GM23338 (cell line): ENCODE data around the gene LILRB5. TPM values are rescaled to one million over a fixed set of nuclear protein-coding genes. Genes with fewer than 3 reads are reported as not detected.
A peak's percentile ranks its signal among the peaks of the same experiment; 100 is the strongest.
"Not testable (repeated sequence)": the region's sequence is repeated elsewhere in the genome, so short reads cannot be mapped to it uniquely, and the experiment has no call there.

Source experiments
- ATAC-seq: fragments of 200-7000 bp; cut with Tn5 transposase; 3 replicates; pipeline ENCODE4 v1.9.1; 2020
- DNase-seq: peaks from one replicate; pipeline ENCODE4 v3.0.0-alpha.2; 2015; ENCODE audit warnings: low spot score
- H2AFZ ChIP-seq: fragments of 200-600 bp; sonication (generic); 2 replicates; pipeline ENCODE4 v1.8.0; 2016; ENCODE audit warnings: antibody characterized with exemption, mild to moderate bottlenecking, moderate library complexity
- H3F3A ChIP-seq: fragments of 200-600 bp; sonication (generic); replicated peaks from 2 replicates; pipeline ENCODE4 v1.8.0; 2017; ENCODE audit warnings: antibody characterized with exemption, mixed run types, low read depth
- H3K27ac ChIP-seq: fragments of 200-600 bp; sonication (generic); 2 replicates; pipeline ENCODE4 v1.6.1; 2016; ENCODE audit warnings: low read depth
- H3K27me3 ChIP-seq: fragments of 200-600 bp; sonication (generic); 2 replicates; pipeline ENCODE4 v1.8.0; 2016; ENCODE audit warnings: mild to moderate bottlenecking, mixed run types, moderate library complexity; ENCODE audit not compliant: insufficient read depth
- H3K36me3 ChIP-seq: fragments of 200-600 bp; sonication (generic); 2 replicates; pipeline ENCODE4 v1.8.0; 2016; ENCODE audit warnings: mild to moderate bottlenecking; ENCODE audit not compliant: insufficient read depth
- H3K4me1 ChIP-seq: fragments of 200-600 bp; sonication (generic); 2 replicates; pipeline ENCODE4 v1.8.0; 2016; ENCODE audit warnings: mild to moderate bottlenecking, moderate library complexity; ENCODE audit not compliant: insufficient read depth
- H3K4me2 ChIP-seq: fragments of 200-600 bp; sonication (generic); 2 replicates; pipeline ENCODE4 v1.7.1; 2017; ENCODE audit warnings: mixed run types
- H3K4me3 ChIP-seq: fragments of 200-600 bp; sonication (generic); 2 replicates; pipeline ENCODE4 v1.6.1; 2016; ENCODE audit warnings: mixed run types
- H3K79me2 ChIP-seq: fragments of 200-600 bp; sonication (generic); replicated peaks from 2 replicates; pipeline ENCODE4 v1.8.0; 2017; ENCODE audit warnings: mild to moderate bottlenecking; ENCODE audit not compliant: insufficient read depth
- H3K9me2 ChIP-seq: fragments of 200-600 bp; sonication (generic); 2 replicates; pipeline ENCODE4 v1.8.0; 2017; ENCODE audit not compliant: insufficient read depth
- H4K20me1 ChIP-seq: fragments of 200-600 bp; sonication (generic); replicated peaks from 2 replicates; pipeline ENCODE4 v1.8.0; 2017; ENCODE audit warnings: mild to moderate bottlenecking; ENCODE audit not compliant: insufficient read depth
- H3K27ac Mint-ChIP-seq: 2 replicates; pipeline ENCODE4 v1.8.0; 2020; ENCODE audit warnings: inconsistent platforms, mild to moderate bottlenecking, moderate library complexity, mixed read lengths
- H3K27me3 Mint-ChIP-seq: 3 replicates; pipeline ENCODE4 v1.8.0; 2022; ENCODE audit warnings: low read depth, mild to moderate bottlenecking, moderate library complexity, mixed read lengths, inconsistent platforms; ENCODE audit not compliant: insufficient read depth, poor library complexity
- H3K36me3 Mint-ChIP-seq: 3 replicates; pipeline ENCODE4 v1.8.0; 2021; ENCODE audit warnings: low read depth, mild to moderate bottlenecking, inconsistent platforms, moderate library complexity, mixed read lengths
- H3K4me1 Mint-ChIP-seq: 3 replicates; pipeline ENCODE4 v1.8.0; 2020; ENCODE audit warnings: mild to moderate bottlenecking, inconsistent platforms, mixed read lengths
- H3K4me3 Mint-ChIP-seq: 3 replicates; pipeline ENCODE4 v1.8.0; 2021; ENCODE audit warnings: moderate library complexity, mild to moderate bottlenecking, inconsistent platforms, mixed read lengths
- H3K9me3 Mint-ChIP-seq: 3 replicates; pipeline ENCODE4 v1.8.0; 2020; ENCODE audit warnings: moderate library complexity, mild to moderate bottlenecking, inconsistent platforms, mixed read lengths
- CTCF ChIP-seq, 2 experiments: fragments of 200-600 bp in 1 of 2; sonication (generic) in 1 of 2; conservative IDR thresholded peaks; 2 replicates each; pipeline versions ENCODE4 v1.5.1 to v1.6.1; 2016 to 2017; ENCODE audit warnings: antibody characterized with exemption in 2 of 2, low read depth in 2 of 2, mild to moderate bottlenecking in 2 of 2, moderate library complexity in 1 of 2
- EZH2phosphoT487 ChIP-seq: fragments of 200-600 bp; sonication (generic); IDR thresholded peaks from one replicate; pipeline ENCODE4 v1.8.1; 2018; ENCODE audit warnings: antibody characterized with exemption; ENCODE audit not compliant: unreplicated experiment
- JUNB ChIP-seq: IDR thresholded peaks from one replicate; pipeline ENCODE4 v1.6.1; 2016; ENCODE audit warnings: antibody characterized with exemption; ENCODE audit not compliant: unreplicated experiment
- NANOG ChIP-seq: IDR thresholded peaks from 2 replicates; pipeline ENCODE4 v1.6.1; 2016; ENCODE audit warnings: antibody characterized with exemption, borderline replicate concordance
- POLR2AphosphoS5 ChIP-seq: IDR thresholded peaks from 2 replicates; pipeline ENCODE4 v1.6.1; 2016; ENCODE audit warnings: antibody characterized with exemption, low read depth
- STAT1 ChIP-seq: IDR thresholded peaks from one replicate; pipeline ENCODE4 v1.6.1; 2016; ENCODE audit warnings: antibody characterized with exemption; ENCODE audit not compliant: unreplicated experiment
- ZNF114 ChIP-seq: fragments of 250-450 bp; sonication (Bioruptor Pico); IDR thresholded peaks from 2 replicates; pipeline ENCODE4 v1.5.0; 2020; ENCODE audit warnings: mild to moderate bottlenecking, moderate library complexity
- ZNF331 ChIP-seq: fragments of 250-450 bp; sonication (Bioruptor Pico); IDR thresholded peaks from 2 replicates; pipeline ENCODE4 v1.5.0; 2020; ENCODE audit warnings: low read depth, mild to moderate bottlenecking, moderate library complexity
- ZNF462 ChIP-seq: fragments of 250-450 bp; sonication (Bioruptor Pico); IDR thresholded peaks from 2 replicates; pipeline ENCODE4 v1.5.0; 2020; ENCODE audit warnings: mild to moderate bottlenecking, moderate library complexity
- polyA plus RNA-seq: library from polyadenylated mRNA; unstranded; fragments of >200 nt; fragmentation: Nextera tagmentation; extraction: Ambion mirVana; gene quantifications from 2 replicates; pipeline ENCODE4 v1.2.1, GENCODE V29; 2016
- total RNA-seq: library from RNA; depleted of rRNA; stranded (reverse); fragments of >200 nt; shearing (Covaris generic); gene quantifications from 2 replicates; pipeline ENCODE4 v1.2.3, GENCODE V29; 2014

Gene LILRB5
- total and polyA plus RNA-seq, 2 experiments from 2014 or later: not detected

DNA sequence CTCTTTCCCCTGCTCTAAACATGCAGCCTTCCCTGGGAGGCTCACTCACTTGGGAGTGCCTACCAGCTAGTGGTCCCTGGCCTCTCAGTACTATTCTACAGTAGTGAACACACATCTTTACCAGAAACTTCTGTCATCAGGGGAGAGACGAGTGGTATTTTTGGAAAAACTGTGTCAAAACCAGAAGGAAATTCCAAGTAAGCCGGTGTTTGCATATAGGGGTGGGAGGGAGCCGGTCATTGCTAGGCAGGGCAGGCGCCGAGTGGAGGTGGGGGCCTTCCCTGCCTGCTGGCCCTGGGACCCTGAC is 49.4 kb downstream of the LILRB5 start (continued):
- no peak for TF ChIP-seq CTCF (conservative IDR thresholded peaks at IDR 0.05; ENCODE audit: low read depth in 2 of 2)
- TF ChIP-seq NANOG: no peak

DNA sequence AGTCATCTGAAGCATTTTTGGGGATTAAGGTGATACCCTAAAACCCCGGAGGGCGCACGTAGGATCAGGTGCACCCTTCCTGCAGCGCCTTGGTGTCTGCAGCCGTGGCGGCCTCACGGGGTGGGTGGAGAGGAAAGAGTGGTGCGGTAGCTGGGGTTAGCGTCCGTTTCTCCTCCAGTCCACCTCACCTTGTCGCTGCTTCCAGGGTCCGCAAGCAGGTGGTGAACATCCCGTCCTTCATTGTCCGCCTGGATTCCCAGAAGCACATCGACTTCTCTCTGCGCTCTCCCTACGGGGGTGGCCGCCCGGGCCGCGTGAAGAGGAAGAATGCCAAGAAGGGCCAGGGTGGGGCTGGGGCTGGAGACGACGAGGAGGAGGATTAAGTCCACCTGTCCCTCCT is 49.9 kb downstream of the LILRB5 start:
- DNase-seq, H3K9me2 ChIP-seq, H3K9me3 Mint-ChIP-seq, H2AFZ ChIP-seq, ATAC-seq, H3K27me3 ChIP-seq, H3K4me3 Mint-ChIP-seq, H3K4me2 ChIP-seq, H3K4me3 ChIP-seq: not testable (repeated sequence)
- H3K27me3 Mint-ChIP-seq: peaks cover 65% of the 10 kb centered on the region
- Histone ChIP-seq H3K79me2 (peaks cover 48% of the 10 kb centered on the region), H4K20me1 (peaks cover 58% of the 10 kb centered on the region), H3K36me3 (peaks cover 47% of the 10 kb centered on the region), H3F3A (peaks cover 66% of the 10 kb centered on the region), H3K4me1 (peaks cover 33% of the 10 kb centered on the region), H3K27ac (0 out of 2 replicates have a peak overlapping the region, but pooled peaks have one; percentile 87)
- peaks cover 73% of the 10 kb centered on the region for H3K36me3 Mint-ChIP-seq
- H3K27ac Mint-ChIP-seq: 0 out of 2 replicates have a peak overlapping the region, but pooled peaks have one; percentile 52
- peaks cover 53% of the 10 kb centered on the region for H3K4me1 Mint-ChIP-seq

DNA sequence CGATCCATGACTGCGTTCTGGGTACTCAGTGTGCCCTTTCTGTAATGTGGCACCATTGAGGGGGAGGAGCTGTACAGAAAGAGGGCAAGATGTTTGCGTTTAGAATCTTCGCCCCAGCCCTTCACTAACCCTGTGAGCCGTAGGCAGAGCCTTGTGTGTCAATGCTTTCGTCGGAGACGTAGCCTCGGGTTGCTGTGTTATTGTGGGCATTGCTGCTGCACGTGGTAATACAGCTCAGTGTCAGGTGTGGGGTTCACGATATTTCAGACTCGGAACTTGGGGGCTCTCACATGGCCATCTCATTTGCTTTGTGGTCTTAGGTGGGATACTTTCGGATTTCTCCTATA is 50.3 kb downstream of the LILRB5 start:
- H3K27me3 Mint-ChIP-seq: peaks cover 66% of the 10 kb centered on the region
- no peak overlapping the region for H3K4me3 ChIP-seq
- peaks cover 37% of the 10 kb centered on the region for H3K4me1 ChIP-seq
- H3K9me3 Mint-ChIP-seq: no peaks in the 10 kb centered on the region; the same call in 2 of the 3 replicates
- no peaks in the 10 kb centered on the region for H3K9me2 ChIP-seq
- DNase-seq (no peak), ATAC-seq (no peak)
- no peaks in the 10 kb centered on the region for H3K27me3 ChIP-seq
- H3K27ac Mint-ChIP-seq: 0 out of 2 replicates have a peak overlapping the region, but pooled peaks have one; percentile 52
- H3K36me3 Mint-ChIP-seq: peaks cover 77% of the 10 kb centered on the region
- H3K36me3 ChIP-seq: peaks cover 51% of the 10 kb centered on the region
- no peak overlapping the region for H3K4me2 ChIP-seq
- peaks cover 62% of the 10 kb centered on the region for H4K20me1 ChIP-seq
- H3K4me3 Mint-ChIP-seq: no peak overlapping the region
- peaks cover 68% of the 10 kb centered on the region for H3F3A ChIP-seq
- no peak overlapping the region for H2AFZ ChIP-seq
- TF ChIP-seq ZNF462 (CRISPR knock-in tag) (no peak), NANOG (no peak), ZNF114 (CRISPR knock-in tag) (no peak), ZNF331 (CRISPR knock-in tag) (no peak), POLR2AphosphoS5 (no peak), EZH2phosphoT487 (no peak), STAT1 (no peak), JUNB (no peak), CTCF (conservative IDR thresholded peaks at IDR 0.05; ENCODE audit: low read depth in 2 of 2) (no peak)
- H3K79me2 ChIP-seq: peaks cover 52% of the 10 kb centered on the region
- peak overlapping the region; percentile 87; the same call in 1 of the 2 replicates for H3K27ac ChIP-seq
- peaks cover 57% of the 10 kb centered on the region for H3K4me1 Mint-ChIP-seq
